H9 (cell line): Measurements from ENCODE around the gene SHC4. TPM values are rescaled to one million over a fixed set of nuclear protein-coding genes. Genes with fewer than 3 reads are reported as not detected.

Experiments used
- DNase-seq: peaks from one replicate; pipeline ENCODE4 v3.0.0-alpha.2; 2017
- H2AFZ ChIP-seq: one replicate; pipeline ENCODE4 v1.6.1; 2013; ENCODE audit warnings: mild to moderate bottlenecking, low read length, control low read depth, moderate library complexity
- H2AK5ac ChIP-seq: 2 replicates; pipeline ENCODE4 v1.6.1; 2013; ENCODE audit warnings: low read length, control low read depth, mixed read lengths; ENCODE audit not compliant: insufficient read length
- H2BK120ac ChIP-seq: one replicate; pipeline ENCODE4 v1.6.1; 2013; ENCODE audit warnings: low read depth, mild to moderate bottlenecking, low read length, control low read depth, inconsistent platforms; ENCODE audit not compliant: poor library complexity, severe bottlenecking
- H2BK12ac ChIP-seq: 2 replicates; pipeline ENCODE4 v1.6.1; 2013; ENCODE audit warnings: low read length, control low read depth, mixed read lengths, low read depth; ENCODE audit not compliant: insufficient read length
- H2BK15ac ChIP-seq: 2 replicates; pipeline ENCODE4 v1.6.1; 2013; ENCODE audit warnings: low read depth, low read length, control low read depth
- H2BK20ac ChIP-seq: one replicate; pipeline ENCODE4 v1.6.1; 2013; ENCODE audit warnings: low read depth, mild to moderate bottlenecking, low read length, control low read depth, inconsistent platforms; ENCODE audit not compliant: poor library complexity, severe bottlenecking
- H2BK5ac ChIP-seq: 2 replicates; pipeline ENCODE4 v1.6.1; 2013; ENCODE audit warnings: low read length, control low read depth, mixed read lengths; ENCODE audit not compliant: insufficient read length
- H3K14ac ChIP-seq: 2 replicates; pipeline ENCODE4 v1.6.1; 2013; ENCODE audit warnings: low read length, control low read depth; ENCODE audit not compliant: insufficient read depth
- H3K18ac ChIP-seq: 2 replicates; pipeline ENCODE4 v1.6.1; 2013; ENCODE audit warnings: low read depth, mild to moderate bottlenecking, mixed read lengths, low read length, control low read depth; ENCODE audit not compliant: insufficient read length
- H3K23ac ChIP-seq: 2 replicates; pipeline ENCODE4 v1.6.1; 2013; ENCODE audit warnings: low read length, control low read depth, mixed read lengths, low read depth; ENCODE audit not compliant: insufficient read length
- H3K23me2 ChIP-seq: 2 replicates; pipeline ENCODE4 v1.6.1; 2013; ENCODE audit warnings: low read depth, mild to moderate bottlenecking, mixed read lengths, low read length, control low read depth; ENCODE audit not compliant: insufficient read length, poor library complexity, severe bottlenecking
- H3K27ac ChIP-seq: 2 replicates; pipeline ENCODE4 v1.5.1; 2013; ENCODE audit warnings: low read length, control low read depth, mixed read lengths, low read depth; ENCODE audit not compliant: insufficient read length
- H3K27me3 ChIP-seq: 2 replicates; pipeline ENCODE4 v1.6.1; 2013; ENCODE audit warnings: low read length, control low read depth, inconsistent platforms; ENCODE audit not compliant: insufficient read depth
- H3K4ac ChIP-seq: 2 replicates; pipeline ENCODE4 v1.6.1; 2013; ENCODE audit warnings: low read depth, mild to moderate bottlenecking, control low read depth, inconsistent platforms, low read length, moderate library complexity
- H3K4me1 ChIP-seq: 2 replicates; pipeline ENCODE4 v1.6.1; 2013; ENCODE audit warnings: low read length, control low read depth, inconsistent platforms; ENCODE audit not compliant: insufficient read depth
- H3K4me2 ChIP-seq: 2 replicates; pipeline ENCODE4 v1.6.1; 2013; ENCODE audit warnings: low read length, control low read depth, mixed read lengths; ENCODE audit not compliant: insufficient read length, insufficient read depth
- H3K56ac ChIP-seq: 2 replicates; pipeline ENCODE4 v1.6.1; 2013; ENCODE audit warnings: low read depth, mild to moderate bottlenecking, mixed read lengths, low read length, control low read depth; ENCODE audit not compliant: insufficient read length
- H3K79me1 ChIP-seq: 2 replicates; pipeline ENCODE4 v1.6.1; 2013; ENCODE audit warnings: low read depth, mild to moderate bottlenecking, moderate library complexity, low read length, control low read depth, inconsistent platforms; ENCODE audit not compliant: insufficient read depth, poor library complexity, severe bottlenecking
- H3K79me2 ChIP-seq: 2 replicates; pipeline ENCODE4 v1.6.1; 2013; ENCODE audit warnings: low read length, control low read depth, inconsistent platforms; ENCODE audit not compliant: insufficient read depth
- H3K9ac ChIP-seq: 2 replicates; pipeline ENCODE4 v1.6.1; 2013; ENCODE audit warnings: low read length, control low read depth, mixed read lengths; ENCODE audit not compliant: insufficient read length; ENCODE audit errors: extremely low read depth
- H3K9me3 ChIP-seq: one replicate; pipeline ENCODE4 v1.6.1; 2013; ENCODE audit warnings: low read depth, low read length, inconsistent platforms; ENCODE audit not compliant: control insufficient read depth
- H3T11ph ChIP-seq: one replicate; pipeline ENCODE4 v1.6.1; 2013; ENCODE audit warnings: mild to moderate bottlenecking, low read length, control low read depth, inconsistent platforms
- H4K20me1 ChIP-seq: one replicate; pipeline ENCODE4 v1.6.1; 2013; ENCODE audit not compliant: control insufficient read depth, insufficient read length, insufficient read depth
- H4K5ac ChIP-seq: 2 replicates; pipeline ENCODE4 v1.6.1; 2013; ENCODE audit warnings: low read depth, mild to moderate bottlenecking, mixed read lengths, low read length, control low read depth; ENCODE audit not compliant: insufficient read length
- H4K8ac ChIP-seq: replicated peaks from 2 replicates; pipeline ENCODE4 v1.6.1; 2013; ENCODE audit warnings: low read length, control low read depth, mixed read lengths, low read depth; ENCODE audit not compliant: insufficient read length
- H4K91ac ChIP-seq: 2 replicates; pipeline ENCODE4 v1.6.1; 2013; ENCODE audit warnings: low read depth, mild to moderate bottlenecking, moderate library complexity, mixed read lengths, low read length, control low read depth; ENCODE audit not compliant: insufficient read length
- H3K27ac Mint-ChIP-seq, 3 experiments: 2 replicates in 2 of 3; 3 replicates in 1 of 3; pipeline ENCODE4 v1.8.0; 2020 to 2021; ENCODE audit warnings: mixed read lengths in 3 of 3, mild to moderate bottlenecking in 1 of 3, moderate library complexity in 1 of 3
- H3K27me3 Mint-ChIP-seq: 2 replicates; pipeline ENCODE4 v1.8.0; 2021; ENCODE audit warnings: low read depth, mild to moderate bottlenecking, moderate library complexity, mixed read lengths
- H3K36me3 Mint-ChIP-seq, 3 experiments: 2 replicates in 2 of 3; 3 replicates in 1 of 3; pipeline ENCODE4 v1.8.0; 2020 to 2021; ENCODE audit warnings: low read depth in 3 of 3, mixed read lengths in 3 of 3; ENCODE audit not compliant: insufficient read depth in 1 of 3
- H3K4me1 Mint-ChIP-seq, 2 experiments: 2 replicates each; pipeline ENCODE4 v1.8.0; 2020; ENCODE audit warnings: mixed read lengths in 2 of 2
- H3K4me3 Mint-ChIP-seq, 2 experiments: 2 replicates in 1 of 2; 3 replicates in 1 of 2; pipeline ENCODE4 v1.8.0; 2020 to 2021; ENCODE audit warnings: mild to moderate bottlenecking in 2 of 2, mixed read lengths in 2 of 2, moderate library complexity in 1 of 2
- H3K9me3 Mint-ChIP-seq, 2 experiments: 2 replicates in 1 of 2; 3 replicates in 1 of 2; pipeline ENCODE4 v1.8.0; 2020; ENCODE audit warnings: mild to moderate bottlenecking in 2 of 2, mixed read lengths in 2 of 2, moderate library complexity in 1 of 2
- CTCF ChIP-seq: fragments of 200-600 bp; sonication (generic); conservative IDR thresholded peaks from 3 replicates; pipeline ENCODE4 v1.8.0; 2021; ENCODE audit warnings: antibody characterized with exemption, mild to moderate bottlenecking
- total RNA-seq: library from RNA; stranded (reverse); gene quantifications from 2 replicates; pipeline ENCODE4 v1.2.1, GENCODE V29; 2021

The SHC4 gene
- total RNA-seq, 1 experiment from 2014 or later = 0.26 TPM

- Mint-ChIP-seq H3K4me1 (no peaks in the 10 kb centered on the region), H3K27me3 (peaks cover 6% of the 10 kb centered on the region; the same call in 1 of the 2 replicates), H3K4me3 (no peak overlapping the region), H3K36me3 (no peaks in the 10 kb centered on the region), H3K9me3 (no peaks in the 10 kb centered on the region), H3K27ac (no peak overlapping the region; a peak in 1 of 7 replicates)
- no peak overlapping the region for H4K5ac ChIP-seq
- DNase-seq = no peak
- no peak overlapping the region for H3T11ph ChIP-seq
- no peak overlapping the region for H2BK15ac ChIP-seq
- no peaks in the 10 kb centered on the region for H4K20me1 ChIP-seq
- TF ChIP-seq CTCF = no peak
- H3K18ac ChIP-seq = no peak overlapping the region
- H2BK12ac ChIP-seq = no peak overlapping the region
- H3K23me2 ChIP-seq = no peaks in the 10 kb centered on the region
- no peaks in the 10 kb centered on the region for H3K27me3 ChIP-seq
- H2AFZ ChIP-seq = no peak overlapping the region
- no peaks in the 10 kb centered on the region for H3K79me2 ChIP-seq
- no peak overlapping the region for H3K14ac ChIP-seq
- H2AK5ac ChIP-seq = no peak overlapping the region
- no peak overlapping the region for H3K4ac ChIP-seq
- H3K4me2 ChIP-seq = no peak overlapping the region
- no peak overlapping the region for H2BK5ac ChIP-seq
- H3K56ac ChIP-seq = no peak overlapping the region
- no peak overlapping the region for H4K8ac ChIP-seq
- H3K9ac ChIP-seq = no peak overlapping the region
- H3K27ac ChIP-seq = no peak overlapping the region
- H4K91ac ChIP-seq = no peak overlapping the region
- H2BK120ac ChIP-seq = no peak overlapping the region
- no peaks in the 10 kb centered on the region for H3K79me1 ChIP-seq
- H2BK20ac ChIP-seq = no peak overlapping the region
- H3K23ac ChIP-seq = no peak overlapping the region
- H3K4me1 ChIP-seq = no peaks in the 10 kb centered on the region
- no peaks in the 10 kb centered on the region for H3K9me3 ChIP-seq
These were observed 28.5 kb downstream of the SHC4 start for GRCh38 chr15:48935236-48935635.
